Activated effector memory CD4-positive, alpha-beta T cell treated with Interleukin-2 at 50 U/mL for 16 hours (primary cell): ENCODE data around the gene NSF.
"Not testable (repeated sequence)": the region's sequence is repeated elsewhere in the genome, so short reads cannot be mapped to it uniquely, and the experiment has no call there.

Source experiments
- DNase-seq: peaks from one replicate; pipeline ENCODE4 v3.0.0-alpha.2; 2020

NSF gene

GRCh38 chr17:46759141-46759540 lies 168.7 kb downstream of the NSF start:
- no peak for DNase-seq

GRCh38 chr17:46763416-46763815 lies 172.9 kb downstream of the NSF start:
- no peak for DNase-seq

GRCh38 chr17:46764000-46764708 lies 173.7 kb downstream of the NSF start:
- DNase-seq, result no peak

- no peak for DNase-seq
Measured at GRCh38 chr17:46764709-46765401, 174.4 kb downstream of the NSF start.

GRCh38 chr17:46765453-46765852 lies 175.0 kb downstream of the NSF start:
- no peak for DNase-seq

- DNase-seq, result no peak
Measured at GRCh38 chr17:46766493-46767491, 176.3 kb downstream of the NSF start.

- DNase-seq, result no peak
Measured at GRCh38 chr17:46768540-46768870, 178.0 kb downstream of the NSF start.

- DNase-seq, result not testable (repeated sequence)
Measured at GRCh38 chr17:46768896-46769295, 178.4 kb downstream of the NSF start.

GRCh38 chr17:46769531-46770438 lies 179.3 kb downstream of the NSF start:
- DNase-seq, result no peak

GRCh38 chr17:46770439-46770817 lies 180.0 kb downstream of the NSF start:
- no peak for DNase-seq

- no peak for DNase-seq
Measured at GRCh38 chr17:46770818-46771560, 180.5 kb downstream of the NSF start.

- no peak for DNase-seq
Measured at GRCh38 chr17:46771561-46772474, 181.3 kb downstream of the NSF start.

- DNase-seq, result no peak
Measured at GRCh38 chr17:46772475-46773220, 182.2 kb downstream of the NSF start.

- no peak for DNase-seq
Measured at GRCh38 chr17:46773221-46773605, 182.7 kb downstream of the NSF start.

GRCh38 chr17:46773676-46774075 lies 183.2 kb downstream of the NSF start:
- no peak for DNase-seq

GRCh38 chr17:46774108-46774737 lies 183.8 kb downstream of the NSF start:
- no peak for DNase-seq

GRCh38 chr17:46776298-46777005 lies 186.0 kb downstream of the NSF start:
- DNase-seq, result no peak
